Tibial nerve (tissue), 4 donors: ENCODE data around the gene OR52H1.

Experiments used
- CTCF ChIP-seq, 5 experiments: fragments of 200-600 bp in 3 of 5; fragments of 450-650 bp in 2 of 5; sonication (generic) in 3 of 5; IDR thresholded peaks; one replicate each; pipeline ENCODE4 v1.5.1; 2016 to 2019; ENCODE audit warnings: antibody characterized with exemption in 5 of 5, mild to moderate bottlenecking in 3 of 5, moderate library complexity in 2 of 5
- EP300 ChIP-seq, 2 donors: sonication (generic); formaldehyde crosslinking; IDR thresholded peaks; one replicate each; pipeline ENCODE4 v1.6.1; 2017; ENCODE audit warnings: antibody characterized with exemption in 2 of 2, mild to moderate bottlenecking in 1 of 2
- POLR2A ChIP-seq, 2 donors: fragments of 450-650 bp; IDR thresholded peaks; one replicate each; pipeline ENCODE4 v1.6.1; 2017; ENCODE audit warnings: antibody characterized with exemption in 2 of 2, mild to moderate bottlenecking in 2 of 2, moderate library complexity in 2 of 2

GRCh38 chr11:5581014-5581413, 32.7 kb upstream of the OR52H1 start:
- TF ChIP-seq POLR2A (IDR thresholded peaks at IDR 0.05) (no peak), CTCF (IDR thresholded peaks at IDR 0.05) (no peak), EP300 (IDR thresholded peaks at IDR 0.05) (no peak)
